Stimulated activated CD8-positive, alpha-beta memory T cell treated with anti-CD3 and anti-CD28 coated beads, Interleukin-2, amount 100 ng/mL, for 1 hour (primary cell): ENCODE results near the gene ACSM2B.
"Not testable (repeated sequence)": the region's sequence is repeated elsewhere in the genome, so short reads cannot be mapped to it uniquely, and the experiment has no call there.

ENCODE experiments used
- DNase-seq, 2 donors: peaks; one replicate each; pipeline ENCODE4 v3.0.0-alpha.2; 2020; ENCODE audit warnings: low read depth in 2 of 2

ACSM2B gene

GRCh38 chr16:20532284-20532792 lies 43.8 kb downstream of the ACSM2B start:
- not testable (repeated sequence) for DNase-seq

- DNase-seq: not testable (repeated sequence)
Measured at GRCh38 chr16:20531795-20532194, 44.4 kb downstream of the ACSM2B start.

GRCh38 chr16:20520103-20520502 lies 56.1 kb downstream of the ACSM2B start:
- DNase-seq: no peak

GRCh38 chr16:20519231-20519630 lies 56.9 kb downstream of the ACSM2B start:
- DNase-seq: no peak

- DNase-seq: no peak
Measured at GRCh38 chr16:20517149-20517548, 59.0 kb downstream of the ACSM2B start.

GRCh38 chr16:20515688-20516090 lies 60.5 kb downstream of the ACSM2B start:
- DNase-seq: no peak

- no peak for DNase-seq
Measured at GRCh38 chr16:20510323-20510722, 65.8 kb downstream of the ACSM2B start.

GRCh38 chr16:20507280-20507679 lies 68.9 kb downstream of the ACSM2B start:
- DNase-seq: no peak

- no peak for DNase-seq
Measured at GRCh38 chr16:20504418-20504817, 71.7 kb downstream of the ACSM2B start.

- DNase-seq: not testable (repeated sequence)
Measured at GRCh38 chr16:20491448-20491847, 84.7 kb downstream of the ACSM2B start.

GRCh38 chr16:20490994-20491393 lies 85.2 kb downstream of the ACSM2B start:
- not testable (repeated sequence) for DNase-seq
